ENCODE results near the gene PJVK. TPM values are rescaled to one million over a fixed set of nuclear protein-coding genes. Genes with fewer than 3 reads are reported as not detected.

Gene PJVK
- total and polyA plus RNA-seq, 9 of the 15 experiments (the other 6 are each of a cell fraction or from before 2014, with no cell fraction given) = 0.11 to 1.5 (median 0.73) TPM

DNA sequence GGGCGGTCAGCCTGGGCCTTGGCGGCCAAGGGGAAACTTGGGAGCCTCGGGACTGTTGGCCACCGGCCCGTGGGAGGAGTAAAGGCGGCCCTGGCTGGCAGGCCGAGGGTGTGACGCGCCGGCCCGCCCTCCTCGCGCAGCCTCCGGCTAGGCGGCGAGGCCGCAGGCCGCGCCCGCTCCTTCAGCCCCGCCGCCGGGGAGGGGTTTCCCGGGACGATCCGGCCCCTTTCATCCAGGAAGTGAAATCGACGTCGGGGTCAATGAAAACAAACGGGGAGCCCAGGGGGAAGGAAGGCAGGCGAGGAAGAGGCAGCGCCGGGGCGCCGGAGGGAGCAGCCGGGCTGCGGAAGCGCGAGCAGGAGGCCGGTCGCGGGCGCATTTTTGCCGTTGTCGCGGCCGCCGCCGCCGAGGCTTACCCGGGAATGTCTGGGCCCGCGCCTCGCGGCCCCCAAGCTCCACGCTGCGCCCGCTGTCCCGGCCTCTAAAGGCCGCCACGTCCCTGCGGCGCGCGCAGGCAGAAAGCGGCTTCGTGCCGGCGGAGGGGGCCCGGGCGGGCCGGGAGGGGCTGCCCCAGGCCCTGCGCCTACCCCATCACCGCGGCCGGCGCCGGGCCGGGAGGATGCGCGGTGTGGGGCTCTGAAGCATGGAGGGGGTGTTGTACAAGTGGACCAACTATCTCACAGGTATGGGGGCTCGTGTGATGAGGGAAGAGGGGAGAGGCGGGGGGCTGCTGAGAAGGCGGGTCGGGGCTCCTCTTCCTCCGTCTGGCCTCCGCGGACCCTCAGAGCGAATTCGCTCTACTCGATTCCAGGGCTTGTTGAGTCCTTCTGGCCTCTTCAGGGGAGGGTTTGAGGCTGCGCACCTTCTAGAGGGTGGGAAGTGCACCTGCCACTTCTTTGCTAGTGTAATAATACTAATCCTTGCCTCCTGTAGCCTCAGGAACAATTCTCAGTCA is 29.3 kb downstream of the PJVK start, which contains the start of gene PLEKHA3:
TSS of gene PLEKHA3 (plus strand) at position 231 of the 955 bp plus-strand sequence. CDS start at position 644, 413 bp downstream.
- BruUV-seq (replicated peaks) = no TSS peak
- TF ChIP-seq ZFP91 (CRISPR knock-in tag; IDR thresholded peaks at IDR 0.05) (no peak), EGR1 (conservative IDR thresholded peaks at IDR 0.05) (peak; percentile 72), TAL1 (IDR thresholded peaks at IDR 0.05) (no peak), HMBOX1 (IDR thresholded peaks at IDR 0.05) (no peak), OTX1 (CRISPR knock-in tag; IDR thresholded peaks at IDR 0.05) (no peak), HLTF (IDR thresholded peaks at IDR 0.05) (no peak), ZNF274 (IDR thresholded peaks at IDR 0.05; ENCODE audit: borderline replicate concordance, low read depth, low read length) (no peak), CHD1 (IDR thresholded peaks at IDR 0.05; ENCODE audit: low read length) (peak; percentile 82), ZNF830 (CRISPR knock-in tag; IDR thresholded peaks at IDR 0.05) (no peak), ESRRA (IDR thresholded peaks at IDR 0.05; ENCODE audit: borderline replicate concordance, low read depth) (peak; percentile 45; the same call in 1 of the 2 replicates), E4F1 (CRISPR knock-in tag; IDR thresholded peaks at IDR 0.05; ENCODE audit: borderline replicate concordance) (no peak), ZKSCAN8 (CRISPR knock-in tag; IDR thresholded peaks at IDR 0.05) (no peak), NFIC (IDR thresholded peaks at IDR 0.05) (peak; percentile 84), NR2C1 (IDR thresholded peaks at IDR 0.05) (peak; percentile 82), NR2C1 (tag; IDR thresholded peaks at IDR 0.05) (peak; percentile 89), ATF7 (IDR thresholded peaks at IDR 0.05) (peak; percentile 66), CCAR2 (IDR thresholded peaks at IDR 0.05; ENCODE audit: low read depth, low read length) (no peak)

More for the DNA sequence above, 29.3 kb downstream of the PJVK start, which contains the start of gene PLEKHA3:
- Histone ChIP-seq H3K27me3 (ENCODE audit: control insufficient read depth in 2 of 2, insufficient read depth in 2 of 2, low read length in 2 of 2) (no peaks in the 10 kb centered on the region), H3K4me1 (replicated peaks in 1 of 2; ENCODE audit: control insufficient read depth in 2 of 2, insufficient read depth in 2 of 2, low read length in 2 of 2) (peaks cover 23 to 29% of the 10 kb centered on the region in 2 experiments), H2AFZ (ENCODE audit: low read depth, low read length) (peak within 1 kb of the TSS; percentile 98), H3K9me1 (ENCODE audit: control insufficient read depth, insufficient read depth, low read length) (no peaks in the 10 kb centered on the region), H3K9ac (ENCODE audit: insufficient read depth in 1 of 2, low read depth in 2 of 2, low read length in 2 of 2) (peak within 1 kb of the TSS; percentile 62 to 94), H3K27ac (ENCODE audit: extremely low read depth, low read depth, low read length) (peak within 1 kb of the TSS; percentile 63), H3K9me3 (replicated peaks; ENCODE audit: control insufficient read depth, insufficient read depth, low read depth, low read length) (no peaks in the 10 kb centered on the region), H3K36me3 (ENCODE audit: control insufficient read depth, insufficient read depth, low read length) (no peaks in the 10 kb centered on the region), H3K4me2 (ENCODE audit: insufficient read depth, low read length) (peak within 1 kb of the TSS; percentile 95), H4K20me1 (replicated peaks; ENCODE audit: control insufficient read depth, insufficient read depth, low read length) (no peaks in the 10 kb centered on the region), H3K4me3 (peak within 1 kb of the TSS; percentile 58), H3K79me2 (ENCODE audit: control insufficient read depth, insufficient read depth, low read length) (peaks cover 53% of the 10 kb centered on the region)
- intact Hi-C loops (cut with micrococcal nuclease) (no loop called here), in situ Hi-C loops (cut with MboI) (no loop called here)
- ATAC-seq (peak; percentile 89), DNase-seq (ENCODE audit: extremely low read depth in 1 of 4, low spot score in 3 of 4) (peak; percentile 92 to 98 (median 95)), FAIRE-seq (peak; percentile 74)
- POLR2A ChIA-PET = interaction anchor here (0.7 to 2.2 kb wide), 3 partner anchors 12 to 110 kb away, joined by 4 to 9 read pairs (median 4); no protein-coding TSS in a partner anchor
- CTCF ChIA-PET (ENCODE audit: low intra/inter-chr PET ratio) = no interaction called here
- WGBS (ENCODE audit: insufficient coverage, low coverage, missing lambda C conversion rate) = under 1% methylated on average over 75 of the region's 92 CpGs

All from K562 (cell line).